Endothelial cell of umbilical vein (primary cell): ENCODE data around the gene MT1E. TPM values are rescaled to one million over a fixed set of nuclear protein-coding genes. Genes with fewer than 3 reads are reported as not detected.

Experiments used
- BruUV-seq: library from RNA; stranded (reverse); fragments of 400-500 nt; replicated peaks from 2 replicates; lab custom pipeline; 2021; lab: Mats Ljungman, UMichigan
- CTCF ChIA-PET: fragments of 300-600, 350-600 bp; sonication (Branson Sonifier 250); formaldehyde crosslinking; loops from one replicate; lab custom pipeline; 2021; ENCODE audit warnings: antibody characterized with exemption, inconsistent platforms; lab: Charles Lee
- POLR2A ChIA-PET: fragments of 300-600, 350-600 bp; sonication (Branson Sonifier 250); formaldehyde crosslinking; loops from one replicate; lab custom pipeline; 2021; ENCODE audit warnings: antibody characterized with exemption, inconsistent platforms; lab: Charles Lee
- DNase-seq: peaks from one replicate; pipeline ENCODE4 v3.0.0-alpha.2; 2011; ENCODE audit warnings: low read depth, low spot score
- FAIRE-seq: peaks from 2 replicates; lab custom pipeline; 2011; peaks lifted over from hg19 to GRCh38; lab: Jason Lieb, UNC
- H2AFZ ChIP-seq: 2 replicates; pipeline ENCODE4 v1.6.0; 2012; ENCODE audit warnings: low read depth, low read length, control low read depth, inconsistent platforms
- H3K27ac ChIP-seq: 2 replicates; pipeline ENCODE4 v1.5.1; 2011; ENCODE audit warnings: low read depth, mild to moderate bottlenecking, control low read depth, low read length, moderate library complexity; ENCODE audit not compliant: insufficient read depth
- H3K27me3 ChIP-seq, 2 experiments: 2 replicates each; pipeline versions ENCODE4 v1.6.0 to v1.6.1; 2011; ENCODE audit warnings: low read length in 2 of 2, mixed read lengths in 1 of 2; ENCODE audit not compliant: control insufficient read depth in 2 of 2, insufficient read depth in 2 of 2
- H3K36me3 ChIP-seq, 2 experiments: 2 replicates in 1 of 2; 3 replicates in 1 of 2; pipeline ENCODE4 v1.5.1; 2011; ENCODE audit warnings: low read length in 2 of 2, mild to moderate bottlenecking in 1 of 2, moderate library complexity in 1 of 2; ENCODE audit not compliant: control insufficient read depth in 2 of 2, insufficient read depth in 2 of 2; ENCODE audit errors: extremely low read depth in 1 of 2
- H3K4me1 ChIP-seq: 3 replicates; pipeline ENCODE4 v1.5.1; 2011; ENCODE audit warnings: mild to moderate bottlenecking, low read length; ENCODE audit not compliant: control insufficient read depth, insufficient read depth; ENCODE audit errors: extremely low read depth
- H3K4me2 ChIP-seq: 2 replicates; pipeline ENCODE4 v1.6.1; 2011; ENCODE audit warnings: low read length, control low read depth, mixed read lengths; ENCODE audit not compliant: insufficient read depth
- H3K4me3 ChIP-seq, 3 experiments: fragments of 200-600 bp in 1 of 3; sonication (generic), shearing (Covaris generic) in 1 of 3; replicated peaks in 1 of 3; 2 replicates each; pipeline ENCODE4 v1.5.1; 2011 to 2016; ENCODE audit warnings: control low read depth in 3 of 3, low read length in 3 of 3, mild to moderate bottlenecking in 2 of 3, inconsistent platforms in 1 of 3, low read depth in 1 of 3, moderate library complexity in 1 of 3; ENCODE audit not compliant: insufficient read depth in 1 of 3
- H3K79me2 ChIP-seq: 2 replicates; pipeline ENCODE4 v1.6.0; 2012; ENCODE audit warnings: low read length, inconsistent platforms; ENCODE audit not compliant: control insufficient read depth, insufficient read depth
- H3K9ac ChIP-seq: replicated peaks from 2 replicates; pipeline ENCODE3; 2011; ENCODE audit warnings: low read length, control low read depth; ENCODE audit not compliant: insufficient read depth; ENCODE audit errors: extremely low read depth
- H3K9me1 ChIP-seq: replicated peaks from 3 replicates; pipeline ENCODE4 v1.6.0; 2011; ENCODE audit warnings: mild to moderate bottlenecking, low read length; ENCODE audit not compliant: control insufficient read depth, insufficient read depth; ENCODE audit errors: extremely low read depth
- H3K9me3 ChIP-seq: replicated peaks from 2 replicates; pipeline ENCODE4 v1.5.1; 2012; ENCODE audit warnings: low read length, inconsistent platforms; ENCODE audit not compliant: control insufficient read depth, insufficient read depth
- H4K20me1 ChIP-seq: replicated peaks from 2 replicates; pipeline ENCODE3; 2011; ENCODE audit warnings: mild to moderate bottlenecking, low read length; ENCODE audit not compliant: control insufficient read depth, insufficient read depth; ENCODE audit errors: extremely low read depth
- EZH2 ChIP-seq: IDR thresholded peaks from 2 replicates; pipeline ENCODE4 v1.6.1; 2012; ENCODE audit warnings: borderline replicate concordance, low read depth, mild to moderate bottlenecking, moderate library complexity, low read length, inconsistent platforms; ENCODE audit not compliant: severe bottlenecking
- FOS ChIP-seq: IDR thresholded peaks from 2 replicates; pipeline ENCODE4 v1.6.1; 2011; ENCODE audit warnings: mild to moderate bottlenecking, low read length, moderate library complexity, borderline replicate concordance; ENCODE audit not compliant: insufficient read depth
- GATA2 ChIP-seq: IDR thresholded peaks from 2 replicates; pipeline ENCODE4 v1.7.0; 2011; ENCODE audit warnings: low read depth, mild to moderate bottlenecking, moderate library complexity, mixed read lengths, low read length; ENCODE audit not compliant: insufficient read length, insufficient read depth
- JUN ChIP-seq: IDR thresholded peaks from 2 replicates; pipeline ENCODE4 v1.6.1; 2011; ENCODE audit warnings: borderline replicate concordance, low read depth; ENCODE audit not compliant: insufficient read length, insufficient read depth
- MYC ChIP-seq: IDR thresholded peaks from one replicate; pipeline ENCODE4 v1.6.1; 2011; ENCODE audit warnings: mild to moderate bottlenecking, low read depth, low read length
- POLR2A ChIP-seq: IDR thresholded peaks from 2 replicates; pipeline ENCODE4 v1.6.1; 2012; ENCODE audit warnings: low read depth, mild to moderate bottlenecking, control low read depth, low read length
- dilution Hi-C: fragments of 300-500 bp; cut with MboI; formaldehyde crosslinking; loops from one replicate; pipeline ENCODE4 v1.15.0; 2019; ENCODE audit warnings: low sequenced_read_pairs; ENCODE audit not compliant: extremely low pct_ligation_motif_present
- intact Hi-C: fragments of 100-400 bp; cut with micrococcal nuclease; formaldehyde crosslinking; loops from one replicate; pipeline ENCODE4 v1.10.0; 2022
- polyA plus RNA-seq, 4 experiments: library from polyadenylated mRNA; depleted of rRNA in 3 of 4; stranded (reverse) in 3 of 4; unstranded in 1 of 4; fragments of >200 nt; gene quantifications; 2 replicates each; pipeline versions ENCODE4 v1.2.1 to v1.2.3, GENCODE V29; 2011 to 2012; ENCODE audit warnings: missing spikeins in 1 of 4
- total RNA-seq: library from RNA; stranded (reverse); gene quantifications from 2 replicates; pipeline ENCODE4 v1.2.3, GENCODE V29; 2021

MT1E gene
- total and polyA plus RNA-seq, 2 donors (not counting 3 experiments of a cell fraction or from before 2014, with no cell fraction given), result 208 to 346 TPM

DNA sequence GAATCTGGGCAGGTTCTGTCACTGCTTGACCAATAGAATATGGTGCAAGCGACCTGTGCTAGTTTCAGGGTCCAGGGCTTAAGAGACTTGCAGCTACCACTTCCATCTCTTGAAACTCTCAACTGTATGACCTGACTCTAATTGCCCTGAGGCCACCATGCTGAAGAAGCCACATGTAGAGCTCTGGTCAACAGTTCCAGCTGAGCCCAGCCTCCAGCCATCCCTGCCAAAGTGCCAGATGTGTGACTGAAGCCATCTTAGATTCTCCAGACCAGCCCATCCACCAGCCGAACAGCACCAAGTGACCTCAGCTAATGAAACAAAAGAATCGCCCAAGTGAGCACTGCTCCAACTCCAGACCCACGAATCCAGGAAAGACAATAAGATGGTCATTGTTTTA lies 20.6 kb upstream of the MT1E start:
- FAIRE-seq, result no peak
- POLR2A ChIA-PET, result interaction anchor here (3.4 kb wide), 1 partner anchor 21 kb away, joined by 20 read pairs; the partner anchor contains the start of gene MT1E
- CTCF ChIA-PET, result interaction anchor here (1.5 to 7.8 kb wide), 5 partner anchors 13 to 97 kb away, joined by 4 to 118 read pairs (median 14); partner anchors contain the start of gene MT1A
- intact Hi-C loops, result no loop called here
- no peak overlapping the region for H2AFZ ChIP-seq
- TF ChIP-seq EZH2 (no peak), POLR2A (no peak), GATA2 (no peak)
- dilution Hi-C loops, result no loop called here
- H3K79me2 ChIP-seq, result peaks cover 10% of the 10 kb centered on the region
- H3K36me3 ChIP-seq, result no peaks in the 10 kb centered on the region
- no peak overlapping the region for H3K9ac ChIP-seq
- no TSS peak for BruUV-seq
- no peaks in the 10 kb centered on the region for H4K20me1 ChIP-seq
- H3K27ac ChIP-seq, result peak overlapping the region; percentile 99
- H3K9me1 ChIP-seq, result no peaks in the 10 kb centered on the region
- H3K4me2 ChIP-seq, result no peak overlapping the region
- no peaks in the 10 kb centered on the region for H3K9me3 ChIP-seq
- no peaks in the 10 kb centered on the region for H3K27me3 ChIP-seq
- no peak for DNase-seq
- H3K4me1 ChIP-seq, result peaks cover 30% of the 10 kb centered on the region
- H3K4me3 ChIP-seq, result no peak overlapping the region

DNA sequence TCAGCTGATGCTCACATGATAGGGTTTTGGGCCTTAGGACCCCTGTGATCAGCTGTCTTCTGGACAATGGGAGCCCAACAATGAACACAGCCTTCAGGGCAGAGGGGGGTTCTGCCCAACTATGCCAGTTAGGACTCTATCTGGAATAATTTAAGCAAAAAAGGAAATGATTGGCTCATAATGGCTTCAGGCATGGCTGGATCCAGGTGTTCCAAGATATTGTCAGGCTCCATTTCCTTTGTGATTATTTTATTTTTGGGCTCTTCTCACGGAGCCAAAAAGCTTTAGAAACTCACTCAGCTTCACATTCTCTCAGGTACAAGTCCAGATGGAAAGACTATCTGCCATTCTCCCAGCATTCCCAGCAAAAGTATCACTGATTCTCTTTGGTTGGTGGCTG lies 20.1 kb upstream of the MT1E start:
- dilution Hi-C loops, result no loop called here
- POLR2A ChIA-PET, result interaction anchor here (3.4 kb wide), 1 partner anchor 20 kb away, joined by 20 read pairs; the partner anchor contains the start of gene MT1E

More for the DNA sequence above, 20.1 kb upstream of the MT1E start:
- Histone ChIP-seq H3K9ac (peak overlapping the region; percentile 77), H3K9me1 (no peaks in the 10 kb centered on the region), H3K79me2 (peaks cover 12% of the 10 kb centered on the region), H2AFZ (no peak overlapping the region), H3K36me3 (no peaks in the 10 kb centered on the region), H3K4me1 (peaks cover 35% of the 10 kb centered on the region), H3K4me3 (no peak overlapping the region), H3K27ac (peak overlapping the region; percentile 99), H4K20me1 (no peaks in the 10 kb centered on the region), H3K9me3 (no peaks in the 10 kb centered on the region), H3K4me2 (peak overlapping the region; percentile 77), H3K27me3 (no peaks in the 10 kb centered on the region)
- CTCF ChIA-PET, result interaction anchor here (3.2 to 7.8 kb wide), 3 partner anchors 29 to 96 kb away, joined by 14 to 118 read pairs (median 113); no protein-coding TSS in a partner anchor
- intact Hi-C loops, result no loop called here
- BruUV-seq, result no TSS peak
- no peak for FAIRE-seq
- no peak for DNase-seq
- TF ChIP-seq FOS (no peak), MYC (no peak), JUN (no peak)
